ENCODE measurements around the gene NANOG. TPM values are rescaled to one million over a fixed set of nuclear protein-coding genes. Genes with fewer than 3 reads are reported as not detected.

Gene NANOG
- total RNA-seq, 1 donor from 2014 or later, result 0.35 TPM

Other genes with a start within 250 kb of the NANOG start
- gene APOBEC1, start 123.5 kb upstream of the NANOG start, total RNA-seq, result not detected
- gene GDF3, start 93.6 kb upstream of the NANOG start, total RNA-seq, result 0.26 TPM
- gene DPPA3, start 78.0 kb upstream of the NANOG start, total RNA-seq, result not detected
- not detected for gene CLEC4C, start 42.0 kb upstream of the NANOG start, total RNA-seq
- not detected for gene NANOGNB, start 24.2 kb upstream of the NANOG start, total RNA-seq
- gene SLC2A14, start 83.5 kb downstream of the NANOG start, total RNA-seq, result 5.4 TPM
- gene SLC2A3, start 146.8 kb downstream of the NANOG start, total RNA-seq, result 238 TPM
- gene FOXJ2, start 243.3 kb downstream of the NANOG start, total RNA-seq, result 16.4 TPM

Measured in mesenteric fat pad (tissue), 1 donor.